Transverse colon (tissue), 4 donors: ENCODE data around the gene RABL6. TPM values are rescaled to one million over a fixed set of nuclear protein-coding genes. Genes with fewer than 3 reads are reported as not detected.

Experiments
- DNase-seq: peaks from one replicate; pipeline ENCODE4 v3.0.0-alpha.2; 2019
- H3K27ac ChIP-seq, 4 donors: fragments of 200-600 bp; sonication (generic); 2 replicates each; pipeline ENCODE4 v1.5.1; 2016 to 2018; ENCODE audit warnings: inconsistent platforms in 4 of 4
- H3K27me3 ChIP-seq: fragments of 200-600 bp; sonication (generic); 2 replicates; pipeline ENCODE4 v1.5.1; 2017; ENCODE audit warnings: inconsistent platforms
- H3K36me3 ChIP-seq, 4 donors: fragments of 200-600 bp; sonication (generic); 2 replicates each; pipeline ENCODE4 v1.5.1; 2017 to 2019; ENCODE audit warnings: inconsistent platforms in 4 of 4
- H3K4me1 ChIP-seq, 4 donors: fragments of 200-600 bp; sonication (generic); 2 replicates each; pipeline ENCODE4 v1.5.1; 2017 to 2020; ENCODE audit warnings: inconsistent platforms in 4 of 4
- H3K4me3 ChIP-seq, 4 donors: fragments of 200-600 bp; sonication (generic); 1 replicate in 1 of 4; 2 replicates in 3 of 4; pipeline versions ENCODE4 v1.5.1 to v1.6.1; 2017 to 2019; ENCODE audit warnings: inconsistent platforms in 4 of 4
- H3K9me3 ChIP-seq, 2 donors: fragments of 200-600 bp; sonication (generic); 2 replicates each; pipeline ENCODE4 v1.5.1; 2017 to 2019; ENCODE audit warnings: inconsistent platforms in 2 of 2
- EP300 ChIP-seq: sonication (generic); formaldehyde crosslinking; IDR thresholded peaks from one replicate; pipeline ENCODE4 v1.6.1; 2017; ENCODE audit warnings: antibody characterized with exemption, low read depth
- POLR2A ChIP-seq: fragments of 450-650 bp; IDR thresholded peaks from one replicate; pipeline ENCODE4 v1.6.1; 2016; ENCODE audit warnings: antibody characterized with exemption, mild to moderate bottlenecking, moderate library complexity
- POLR2AphosphoS5 ChIP-seq, 3 donors: sonication (generic); formaldehyde crosslinking; IDR thresholded peaks; one replicate each; pipeline ENCODE4 v1.6.1; 2016; ENCODE audit warnings: antibody characterized with exemption in 3 of 3
- WGBS, 2 donors: methylation state at CpG; one replicate each; pipeline ENCODE4 v1.1.5; 2018; ENCODE audit warnings: low coverage in 1 of 2; 5-methylcytosine and 5-hydroxymethylcytosine counted together
- in situ Hi-C, 4 donors: fragments of 200-750 bp; cut with MboI; loops; one replicate each; pipeline versions ENCODE4 v1.15.0 to v1.15.1; 2017; ENCODE audit warnings: low sequenced_read_pairs in 3 of 4, low pct_ligation_motif_present in 1 of 4, low pct_unique_long_range_greater_than_20kb in 1 of 4
- intact Hi-C: fragments of 100-400 bp; cut with DNase I; formaldehyde crosslinking; loops from one replicate; pipeline ENCODE4 v1.15.1; 2023; ENCODE audit warnings: low total_unique reads
- total RNA-seq, 4 donors: library from RNA; depleted of rRNA; stranded (reverse); fragments of >200 nt; gene quantifications; one replicate each; pipeline ENCODE4 v1.1.0, GENCODE V29; 2016
- TF ChIP-seq, protein P1 (sequence below), 5 experiments: fragments of 200-600 bp in 3 of 5; fragments of 450-650 bp in 2 of 5; sonication (generic) in 3 of 5; IDR thresholded peaks; 1 replicate in 2 of 5; 2 replicates in 3 of 5; pipeline ENCODE4 v1.5.1; 2016 to 2017; ENCODE audit warnings: antibody characterized with exemption in 5 of 5, inconsistent platforms in 3 of 5, mild to moderate bottlenecking in 2 of 5, moderate library complexity in 1 of 5

The RABL6 gene
- total RNA-seq, 4 donors from 2014 or later = 71.3 to 227 (median 160) TPM

DNA sequence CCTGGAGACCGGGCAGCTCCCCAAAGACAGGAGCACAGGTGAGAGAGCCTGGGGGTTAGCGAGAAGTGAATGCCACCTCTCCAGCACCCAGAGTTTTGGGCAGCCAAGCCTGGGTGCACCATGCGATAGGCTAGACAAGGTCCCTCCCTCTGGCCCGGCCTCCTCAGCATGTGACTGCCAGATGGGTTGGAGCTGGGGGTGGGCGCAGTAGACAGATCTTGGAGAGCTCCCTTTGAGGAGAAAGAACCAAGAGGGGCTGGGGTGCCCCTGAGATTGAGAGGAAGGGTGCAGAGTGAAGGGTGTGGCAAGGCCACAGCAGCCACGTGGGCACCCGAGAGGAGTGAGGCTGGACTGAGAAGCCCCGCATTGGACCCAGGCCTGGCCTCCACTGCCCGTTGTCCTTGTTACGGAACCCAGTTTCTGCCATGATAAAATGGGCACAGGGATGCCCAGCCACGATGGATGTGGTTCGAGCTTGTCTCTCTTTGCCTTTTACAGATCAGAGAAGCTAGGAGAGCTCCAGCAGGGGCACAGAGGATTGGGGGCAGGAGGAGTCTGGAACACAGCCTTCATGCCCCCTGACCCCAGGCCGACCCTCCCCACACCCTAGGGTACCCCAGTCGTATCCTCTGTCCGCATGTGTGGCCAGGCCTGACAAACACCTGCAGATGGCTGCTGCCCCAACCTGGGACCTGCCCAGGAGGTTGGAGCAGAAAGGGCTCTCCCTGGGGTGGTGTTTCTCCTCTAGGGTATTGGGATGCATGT is 15.2 kb upstream of the RABL6 start:
- Histone ChIP-seq H3K4me3 (peak overlapping the region in 2 of 4 donors; percentile 58), H3K27me3 (peaks cover 7% of the 10 kb centered on the region), H3K27ac (peak overlapping the region; percentile 95 to 99 (median 96)), H3K36me3 (no peaks in the 10 kb centered on the region), H3K4me1 (peaks cover 15 to 79% (median 60%) of the 10 kb centered on the region in 4 donors), H3K9me3 (no peaks in the 10 kb centered on the region)
- in situ Hi-C loops (loop anchor here in 2 of 4 donors (25.0 kb wide), 1 partner anchor 245 kb away; the partner anchor contains the start of genes ABCA2 (in 2 of the 2), FUT7 (in 2 of the 2) and NPDC1 (in 2 of the 2)), intact Hi-C loops (no loop called here)
- TF ChIP-seq, protein P1, sequence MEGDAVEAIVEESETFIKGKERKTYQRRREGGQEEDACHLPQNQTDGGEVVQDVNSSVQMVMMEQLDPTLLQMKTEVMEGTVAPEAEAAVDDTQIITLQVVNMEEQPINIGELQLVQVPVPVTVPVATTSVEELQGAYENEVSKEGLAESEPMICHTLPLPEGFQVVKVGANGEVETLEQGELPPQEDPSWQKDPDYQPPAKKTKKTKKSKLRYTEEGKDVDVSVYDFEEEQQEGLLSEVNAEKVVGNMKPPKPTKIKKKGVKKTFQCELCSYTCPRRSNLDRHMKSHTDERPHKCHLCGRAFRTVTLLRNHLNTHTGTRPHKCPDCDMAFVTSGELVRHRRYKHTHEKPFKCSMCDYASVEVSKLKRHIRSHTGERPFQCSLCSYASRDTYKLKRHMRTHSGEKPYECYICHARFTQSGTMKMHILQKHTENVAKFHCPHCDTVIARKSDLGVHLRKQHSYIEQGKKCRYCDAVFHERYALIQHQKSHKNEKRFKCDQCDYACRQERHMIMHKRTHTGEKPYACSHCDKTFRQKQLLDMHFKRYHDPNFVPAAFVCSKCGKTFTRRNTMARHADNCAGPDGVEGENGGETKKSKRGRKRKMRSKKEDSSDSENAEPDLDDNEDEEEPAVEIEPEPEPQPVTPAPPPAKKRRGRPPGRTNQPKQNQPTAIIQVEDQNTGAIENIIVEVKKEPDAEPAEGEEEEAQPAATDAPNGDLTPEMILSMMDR (IDR thresholded peaks at IDR 0.05) = no peak
- TF ChIP-seq POLR2A (no peak), POLR2AphosphoS5 (IDR thresholded peaks at IDR 0.05) (no peak), EP300 (no peak)
- no peak for DNase-seq
- WGBS, 2 donors = 55% methylated on average over 14 of the region's 15 CpGs; no CpG with 5 or more reads in 1 of the 2 donors

- peak; percentile 47 for DNase-seq
- no peaks in the 10 kb centered on the region for H3K9me3 ChIP-seq
- H3K36me3 ChIP-seq = no peaks in the 10 kb centered on the region
- H3K4me3 ChIP-seq = peak overlapping the region in 1 of 4 donors; percentile 58
- peaks cover 15 to 81% (median 54%) of the 10 kb centered on the region in 4 donors for H3K4me1 ChIP-seq
- 60% methylated on average over 2 to 17 of the region's 17 CpGs for WGBS, 2 donors
- H3K27me3 ChIP-seq = peaks cover 15% of the 10 kb centered on the region
- TF ChIP-seq POLR2AphosphoS5 (IDR thresholded peaks at IDR 0.05) (no peak), EP300 (no peak), POLR2A (no peak)
- TF ChIP-seq, protein P1 (IDR thresholded peaks at IDR 0.05) = no peak
- in situ Hi-C loops (loop anchor here in 2 of 4 donors (25.0 kb wide), 1 partner anchor 244 kb away; the partner anchor contains the start of genes ABCA2 (in 2 of the 2), FUT7 (in 2 of the 2) and NPDC1 (in 2 of the 2)), intact Hi-C loops (no loop called here)
- peak overlapping the region; percentile 95 to 99 (median 96) for H3K27ac ChIP-seq
Measured at GRCh38 chr9:136793086-136793946, 14.4 kb upstream of the RABL6 start.

DNA sequence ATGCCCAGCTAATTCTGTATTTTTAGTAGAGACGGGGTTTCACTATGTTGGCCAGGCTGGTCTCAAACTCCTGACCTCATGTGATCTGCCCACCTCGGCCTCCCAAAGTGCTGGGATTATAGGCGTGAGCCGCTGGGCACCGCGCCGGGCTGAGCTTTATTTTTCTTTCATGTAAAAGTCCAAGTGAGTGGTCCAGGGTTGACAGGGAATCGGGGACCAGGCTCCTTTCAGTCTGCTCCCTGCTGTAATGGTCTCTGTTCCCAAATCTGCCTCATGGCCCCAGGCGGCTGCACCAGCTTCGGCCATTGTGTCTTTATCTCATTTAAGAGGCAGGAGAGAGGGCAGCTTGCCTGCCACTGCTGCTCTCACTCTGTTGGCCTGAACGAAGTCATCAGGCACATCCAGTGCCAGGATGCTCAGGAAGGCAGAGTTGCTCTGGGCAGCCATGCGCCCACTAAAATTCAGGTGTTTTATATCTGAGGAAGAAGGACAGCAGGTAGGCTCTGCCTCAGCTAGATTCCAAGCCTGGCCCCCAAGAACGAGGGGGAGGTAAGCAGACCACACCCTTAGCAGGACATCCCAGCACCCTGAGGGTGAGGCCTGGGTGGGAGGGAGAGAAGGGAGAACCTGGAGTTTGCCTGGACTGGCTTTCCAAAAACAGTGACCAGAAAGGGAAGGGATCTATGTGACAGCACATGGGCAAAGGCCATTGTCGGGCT is 13.3 kb upstream of the RABL6 start:
- no peak for DNase-seq
- Histone ChIP-seq H3K4me3 (no peak overlapping the region), H3K4me1 (peaks cover 15 to 85% (median 58%) of the 10 kb centered on the region in 4 donors), H3K27ac (peak overlapping the region in 3 of 4 donors; percentile 95 to 98 (median 95)), H3K36me3 (no peaks in the 10 kb centered on the region), H3K9me3 (no peaks in the 10 kb centered on the region), H3K27me3 (peaks cover 26% of the 10 kb centered on the region)
- TF ChIP-seq, protein P1 (IDR thresholded peaks at IDR 0.05) = no peak
- TF ChIP-seq POLR2AphosphoS5 (IDR thresholded peaks at IDR 0.05) = no peak
- TF ChIP-seq POLR2A = no peak
- TF ChIP-seq EP300 = no peak
- 90% methylated on average over 14 of the region's 14 CpGs; no CpG with 5 or more reads in 1 of the 2 donors for WGBS, 2 donors
- in situ Hi-C loops (loop anchor here in 2 of 4 donors (25.0 kb wide), 1 partner anchor 243 kb away; the partner anchor contains the start of genes ABCA2 (in 2 of the 2), FUT7 (in 2 of the 2) and NPDC1 (in 2 of the 2)), intact Hi-C loops (no loop called here)
